Measurements from ENCODE around the gene ACCSL. TPM values are rescaled to one million over a fixed set of nuclear protein-coding genes. Genes with fewer than 3 reads are reported as not detected.

The ACCSL gene
- total RNA-seq, 2 donors from 2014 or later: not detected

DNA sequence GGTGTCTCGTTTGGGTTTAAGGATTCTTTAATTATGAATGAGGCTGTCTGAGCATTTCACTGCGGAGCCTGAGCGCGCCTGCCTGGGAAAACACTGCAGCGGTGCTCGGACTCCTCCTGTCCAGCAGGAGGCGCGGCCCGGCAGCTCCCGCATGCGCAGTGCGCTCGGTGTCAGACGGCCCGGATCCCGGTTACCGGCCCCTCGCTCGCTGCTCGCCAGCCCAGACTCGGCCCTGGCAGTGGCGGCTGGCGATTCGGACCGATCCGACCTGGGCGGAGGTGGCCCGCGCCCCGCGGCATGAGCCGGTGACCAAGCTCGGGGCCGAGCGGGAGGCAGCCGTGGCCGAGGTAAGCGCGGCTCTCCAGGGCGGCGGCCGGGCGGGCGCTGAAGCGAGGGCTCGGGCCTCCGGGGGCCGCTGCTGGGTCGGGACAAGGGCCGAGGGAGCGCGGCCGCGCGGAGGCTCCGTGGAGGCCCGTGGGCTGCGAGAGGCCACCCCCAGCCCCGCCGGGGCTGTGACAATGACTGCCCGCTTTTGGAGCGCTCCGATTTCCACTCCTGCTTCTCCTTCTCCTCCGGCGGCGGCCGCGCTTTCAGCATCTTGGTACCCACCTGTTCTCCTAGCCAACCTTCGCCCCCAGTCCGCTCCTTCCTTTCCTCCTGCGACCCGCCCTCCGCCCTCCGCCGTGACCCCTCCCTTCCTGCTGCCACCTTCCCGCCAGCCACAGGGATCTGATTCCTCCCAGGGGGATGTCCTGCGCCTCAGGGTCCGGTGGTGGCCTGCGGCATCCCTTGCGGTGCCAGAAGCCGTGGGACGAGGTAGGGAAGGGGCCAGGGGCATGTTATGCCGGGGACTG lies 48.0 kb downstream of the ACCSL start, which contains the start of gene EXT2:
TSS of gene EXT2 (plus strand) at position 173 of the 854 bp plus-strand sequence. CDS start 12,035 bp downstream, outside the sequence.
- Mint-ChIP-seq H3K27me3 (ENCODE audit: insufficient read depth) (no peaks in the 10 kb centered on the region), H3K36me3 (ENCODE audit: low read depth) (peaks cover 9% of the 10 kb centered on the region), H3K4me3 (peak within 1 kb of the TSS; percentile 76), H3K4me1 (peaks cover 5% of the 10 kb centered on the region), H3K9me3 (no peaks in the 10 kb centered on the region), H3K27ac (no peak within 1 kb of the TSS)
- 1% methylated on average over 19 to 83 of the region's 83 CpGs for WGBS, 2 experiments (ENCODE audit: insufficient coverage in 1 of 2, insufficient read length in 1 of 2)
- Histone ChIP-seq H3K9ac (ENCODE audit: extremely low read depth, low read length, poor library complexity, severe bottlenecking) (no peak within 1 kb of the TSS), H3K27me3 (ENCODE audit: control insufficient read depth, insufficient read depth, low read length, poor library complexity, severe bottlenecking) (no peaks in the 10 kb centered on the region), H3K4me1 (ENCODE audit: control insufficient read depth, insufficient read depth, low read length) (no peaks in the 10 kb centered on the region), H3K36me3 (ENCODE audit: control insufficient read depth, insufficient read depth, low read length) (no peaks in the 10 kb centered on the region), H3K4me3 (ENCODE audit: low read length) (peak within 1 kb of the TSS; percentile 86), H3K9me3 (ENCODE audit: control insufficient read depth, low read length) (no peaks in the 10 kb centered on the region), H3K27ac (ENCODE audit: low read depth, low read length) (no peak within 1 kb of the TSS)
- DNase-seq: peak; percentile 96
- TF ChIP-seq, protein P1, sequence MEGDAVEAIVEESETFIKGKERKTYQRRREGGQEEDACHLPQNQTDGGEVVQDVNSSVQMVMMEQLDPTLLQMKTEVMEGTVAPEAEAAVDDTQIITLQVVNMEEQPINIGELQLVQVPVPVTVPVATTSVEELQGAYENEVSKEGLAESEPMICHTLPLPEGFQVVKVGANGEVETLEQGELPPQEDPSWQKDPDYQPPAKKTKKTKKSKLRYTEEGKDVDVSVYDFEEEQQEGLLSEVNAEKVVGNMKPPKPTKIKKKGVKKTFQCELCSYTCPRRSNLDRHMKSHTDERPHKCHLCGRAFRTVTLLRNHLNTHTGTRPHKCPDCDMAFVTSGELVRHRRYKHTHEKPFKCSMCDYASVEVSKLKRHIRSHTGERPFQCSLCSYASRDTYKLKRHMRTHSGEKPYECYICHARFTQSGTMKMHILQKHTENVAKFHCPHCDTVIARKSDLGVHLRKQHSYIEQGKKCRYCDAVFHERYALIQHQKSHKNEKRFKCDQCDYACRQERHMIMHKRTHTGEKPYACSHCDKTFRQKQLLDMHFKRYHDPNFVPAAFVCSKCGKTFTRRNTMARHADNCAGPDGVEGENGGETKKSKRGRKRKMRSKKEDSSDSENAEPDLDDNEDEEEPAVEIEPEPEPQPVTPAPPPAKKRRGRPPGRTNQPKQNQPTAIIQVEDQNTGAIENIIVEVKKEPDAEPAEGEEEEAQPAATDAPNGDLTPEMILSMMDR (conservative IDR thresholded peaks at IDR 0.05): peak; percentile 92

- TF ChIP-seq, protein P1 (conservative IDR thresholded peaks at IDR 0.05): no peak
- H3K9me3 ChIP-seq (ENCODE audit: control insufficient read depth, low read length): no peaks in the 10 kb centered on the region
- no peaks in the 10 kb centered on the region for H3K36me3 ChIP-seq (ENCODE audit: control insufficient read depth, insufficient read depth, low read length)
- Mint-ChIP-seq H3K9me3 (no peaks in the 10 kb centered on the region), H3K4me1 (peaks cover 5% of the 10 kb centered on the region), H3K36me3 (ENCODE audit: low read depth) (peaks cover 9% of the 10 kb centered on the region), H3K4me3 (peak overlapping the region; percentile 76), H3K27me3 (ENCODE audit: insufficient read depth) (no peaks in the 10 kb centered on the region), H3K27ac (no peak overlapping the region)
- no peak overlapping the region for H3K9ac ChIP-seq (ENCODE audit: extremely low read depth, low read length, poor library complexity, severe bottlenecking)
- no peak overlapping the region for H3K27ac ChIP-seq (ENCODE audit: low read depth, low read length)
- DNase-seq: no peak
- H3K27me3 ChIP-seq (ENCODE audit: control insufficient read depth, insufficient read depth, low read length, poor library complexity, severe bottlenecking): no peaks in the 10 kb centered on the region
- peak overlapping the region; percentile 86 for H3K4me3 ChIP-seq (ENCODE audit: low read length)
- WGBS, 2 experiments (ENCODE audit: insufficient coverage in 1 of 2, insufficient read length in 1 of 2): 19% methylated on average over 18 of the region's 18 CpGs; no CpG with 5 or more reads in 1 of the 2 experiments
- H3K4me1 ChIP-seq (ENCODE audit: control insufficient read depth, insufficient read depth, low read length): no peaks in the 10 kb centered on the region
These were observed 48.8 kb downstream of the ACCSL start for GRCh38 chr11:44096360-44097185.

DNA sequence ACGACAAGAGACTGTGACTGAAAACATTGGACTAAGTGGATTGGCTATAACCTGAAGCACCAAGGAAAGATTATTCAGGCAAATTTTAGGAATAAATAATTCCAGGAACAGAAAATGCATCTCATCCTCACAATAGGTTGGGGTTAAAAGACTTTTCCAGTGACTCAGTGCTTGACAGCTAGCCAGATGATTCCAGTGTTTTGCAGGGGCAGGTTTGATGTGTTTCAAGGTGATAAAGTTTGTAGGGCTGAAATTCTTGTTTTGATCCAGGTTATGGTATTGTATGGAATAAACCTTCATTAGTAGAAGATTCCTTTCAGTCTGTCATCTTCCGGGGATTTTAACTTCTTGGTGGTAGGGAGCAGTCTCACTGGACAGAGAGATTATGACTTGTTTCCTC lies 50.0 kb downstream of the ACCSL start:
- no peaks in the 10 kb centered on the region for H3K27me3 Mint-ChIP-seq (ENCODE audit: insufficient read depth)
- Histone ChIP-seq H3K4me1 (ENCODE audit: control insufficient read depth, insufficient read depth, low read length) (no peaks in the 10 kb centered on the region), H3K9me3 (ENCODE audit: control insufficient read depth, low read length) (no peaks in the 10 kb centered on the region), H3K27me3 (ENCODE audit: control insufficient read depth, insufficient read depth, low read length, poor library complexity, severe bottlenecking) (no peaks in the 10 kb centered on the region), H3K36me3 (ENCODE audit: control insufficient read depth, insufficient read depth, low read length) (no peaks in the 10 kb centered on the region), H3K9ac (ENCODE audit: extremely low read depth, low read length, poor library complexity, severe bottlenecking) (no peak overlapping the region), H3K27ac (ENCODE audit: low read depth, low read length) (no peak overlapping the region), H3K4me3 (ENCODE audit: low read length) (no peak overlapping the region)
- no peaks in the 10 kb centered on the region for H3K9me3 Mint-ChIP-seq
- 87 to 100% methylated on average over 1 to 2 of the region's 2 CpGs for WGBS, 2 experiments (ENCODE audit: insufficient coverage in 1 of 2, insufficient read length in 1 of 2)
- TF ChIP-seq, protein P1 (conservative IDR thresholded peaks at IDR 0.05): no peak
- H3K4me3 Mint-ChIP-seq: no peak overlapping the region
- peaks cover 5% of the 10 kb centered on the region for H3K4me1 Mint-ChIP-seq
- H3K27ac Mint-ChIP-seq: no peak overlapping the region
- H3K36me3 Mint-ChIP-seq (ENCODE audit: low read depth): peaks cover 9% of the 10 kb centered on the region
- no peak for DNase-seq
